GM19351 (cell line): ENCODE measurements around the gene ACSF3.

Experiments
- ATAC-seq: cut with Tn5 transposase; IDR thresholded peaks from one replicate; pipeline ENCODE4 v1.9.1; 2021; ENCODE audit warnings: mild to moderate bottlenecking, moderate library complexity; ENCODE audit not compliant: unreplicated experiment

The ACSF3 gene

GRCh38 chr16:89142474-89143195 lies 49.0 kb downstream of the ACSF3 start:
- no peak for ATAC-seq

- no peak for ATAC-seq
Observed at GRCh38 chr16:89143201-89143741, 49.6 kb downstream of the ACSF3 start.

GRCh38 chr16:89143911-89144675 lies 50.4 kb downstream of the ACSF3 start:
- ATAC-seq: no peak

GRCh38 chr16:89144681-89145080 lies 51.0 kb downstream of the ACSF3 start:
- ATAC-seq: no peak

- no peak for ATAC-seq
Observed at GRCh38 chr16:89145406-89146161, 51.9 kb downstream of the ACSF3 start.

GRCh38 chr16:89146211-89147005 lies 52.8 kb downstream of the ACSF3 start:
- ATAC-seq: no peak

GRCh38 chr16:89147085-89147817 lies 53.6 kb downstream of the ACSF3 start:
- no peak for ATAC-seq

GRCh38 chr16:89149386-89149785 lies 55.7 kb downstream of the ACSF3 start:
- ATAC-seq: no peak

GRCh38 chr16:89150090-89150835 lies 56.6 kb downstream of the ACSF3 start:
- no peak for ATAC-seq

GRCh38 chr16:89150981-89151380 lies 57.3 kb downstream of the ACSF3 start:
- no peak for ATAC-seq

GRCh38 chr16:89152831-89153700 lies 59.4 kb downstream of the ACSF3 start:
- no peak for ATAC-seq

- ATAC-seq: no peak
Observed at GRCh38 chr16:89153848-89154271, 60.2 kb downstream of the ACSF3 start.

GRCh38 chr16:89154390-89155183 lies 60.9 kb downstream of the ACSF3 start:
- ATAC-seq: no peak

GRCh38 chr16:89155184-89155679 lies 61.6 kb downstream of the ACSF3 start:
- ATAC-seq: no peak

GRCh38 chr16:89155851-89156739 lies 62.4 kb downstream of the ACSF3 start:
- ATAC-seq: no peak
